Skeletal muscle satellite cell (primary cell): ENCODE measurements around the gene F11. TPM values are rescaled to one million over a fixed set of nuclear protein-coding genes. Genes with fewer than 3 reads are reported as not detected.
A peak's percentile ranks its signal among the peaks of the same experiment; 100 is the strongest.

Experiments used
- H3K27me3 ChIP-seq: 2 replicates; pipeline ENCODE4 v1.7.0; 2013; ENCODE audit warnings: low read length; ENCODE audit not compliant: control insufficient read depth, insufficient read depth
- H3K36me3 ChIP-seq: 2 replicates; pipeline ENCODE4 v1.7.0; 2013; ENCODE audit warnings: mild to moderate bottlenecking, control low read depth, low read length; ENCODE audit not compliant: insufficient read depth
- H3K4me1 ChIP-seq: 2 replicates; pipeline ENCODE4 v1.7.0; 2013; ENCODE audit warnings: low read length; ENCODE audit not compliant: control insufficient read depth, insufficient read depth
- H3K4me2 ChIP-seq: 2 replicates; pipeline ENCODE4 v1.7.0; 2013; ENCODE audit warnings: mild to moderate bottlenecking, low read length
- H3K4me3 ChIP-seq: 2 replicates; pipeline ENCODE4 v1.7.0; 2013; ENCODE audit warnings: low read length
- H3K9ac ChIP-seq: 2 replicates; pipeline ENCODE4 v1.7.0; 2013; ENCODE audit warnings: mild to moderate bottlenecking, low read depth, low read length, moderate library complexity
- H3K9me3 ChIP-seq: replicated peaks from 2 replicates; pipeline ENCODE4 v1.7.0; 2013; ENCODE audit warnings: mild to moderate bottlenecking, control low read depth, low read length
- total RNA-seq: library from RNA; depleted of rRNA; stranded (reverse); fragments of >200 nt; gene quantifications from 2 replicates; pipeline ENCODE4 v1.2.3, GENCODE V29; 2012; rRNA removed

The F11 gene
- not detected in 2 replicates for total RNA-seq

- H3K36me3 ChIP-seq, result no peaks in the 10 kb centered on the region
- H3K4me1 ChIP-seq, result no peaks in the 10 kb centered on the region
- H3K4me3 ChIP-seq, result no peak within 1 kb of the TSS
- no peaks in the 10 kb centered on the region for H3K9me3 ChIP-seq
- H3K4me2 ChIP-seq, result peak within 1 kb of the TSS; percentile 20
- H3K9ac ChIP-seq, result no peak within 1 kb of the TSS
- peaks cover 10% of the 10 kb centered on the region for H3K27me3 ChIP-seq
Measured at GRCh38 chr4:186265683-186266652, at the start of gene F11. Gene F11, plus strand, starts transcription at chr4:186266189. Its CDS starts 948 bp downstream, at chr4:186267137.

GRCh38 chr4:186216465-186217024, 49.4 kb upstream of the F11 start:
- Histone ChIP-seq H3K9ac (no peak overlapping the region), H3K4me3 (no peak overlapping the region), H3K36me3 (no peaks in the 10 kb centered on the region), H3K27me3 (no peaks in the 10 kb centered on the region), H3K4me1 (no peaks in the 10 kb centered on the region), H3K9me3 (no peaks in the 10 kb centered on the region), H3K4me2 (no peak overlapping the region)

- H3K4me1 ChIP-seq, result no peaks in the 10 kb centered on the region
- no peak overlapping the region for H3K4me2 ChIP-seq
- H3K27me3 ChIP-seq, result no peaks in the 10 kb centered on the region
- H3K9me3 ChIP-seq, result no peaks in the 10 kb centered on the region
- H3K9ac ChIP-seq, result no peak overlapping the region
- H3K4me3 ChIP-seq, result no peak overlapping the region
- no peaks in the 10 kb centered on the region for H3K36me3 ChIP-seq
Measured at GRCh38 chr4:186217733-186218293, 48.2 kb upstream of the F11 start.

- Histone ChIP-seq H3K4me3 (no peak overlapping the region), H3K4me1 (no peaks in the 10 kb centered on the region), H3K9me3 (no peaks in the 10 kb centered on the region), H3K9ac (no peak overlapping the region), H3K27me3 (no peaks in the 10 kb centered on the region), H3K36me3 (no peaks in the 10 kb centered on the region), H3K4me2 (no peak overlapping the region)
Measured at GRCh38 chr4:186221624-186222023, 44.4 kb upstream of the F11 start.

- Histone ChIP-seq H3K4me3 (no peak overlapping the region), H3K27me3 (no peaks in the 10 kb centered on the region), H3K4me2 (no peak overlapping the region), H3K36me3 (no peaks in the 10 kb centered on the region), H3K9ac (no peak overlapping the region), H3K9me3 (no peaks in the 10 kb centered on the region), H3K4me1 (no peaks in the 10 kb centered on the region)
Measured at GRCh38 chr4:186225848-186226247, 40.1 kb upstream of the F11 start.

- Histone ChIP-seq H3K4me1 (no peaks in the 10 kb centered on the region), H3K9ac (no peak overlapping the region), H3K4me3 (no peak overlapping the region), H3K9me3 (no peaks in the 10 kb centered on the region), H3K27me3 (no peaks in the 10 kb centered on the region), H3K4me2 (no peak overlapping the region), H3K36me3 (no peaks in the 10 kb centered on the region)
Measured at GRCh38 chr4:186226521-186227189, 39.3 kb upstream of the F11 start.

GRCh38 chr4:186227221-186227620, 38.8 kb upstream of the F11 start, which contains the start of gene KLKB1:
Gene KLKB1, plus strand, starts transcription at chr4:186227507. Its CDS starts 689 bp downstream, at chr4:186228196.
- Histone ChIP-seq H3K36me3 (no peaks in the 10 kb centered on the region), H3K4me1 (no peaks in the 10 kb centered on the region), H3K9me3 (no peaks in the 10 kb centered on the region), H3K9ac (no peak within 1 kb of the TSS), H3K4me3 (no peak within 1 kb of the TSS), H3K4me2 (no peak within 1 kb of the TSS), H3K27me3 (no peaks in the 10 kb centered on the region)

GRCh38 chr4:186227744-186228513, 38.1 kb upstream of the F11 start:
- Histone ChIP-seq H3K4me1 (no peaks in the 10 kb centered on the region), H3K36me3 (no peaks in the 10 kb centered on the region), H3K4me2 (no peak overlapping the region), H3K27me3 (no peaks in the 10 kb centered on the region), H3K4me3 (no peak overlapping the region), H3K9me3 (no peaks in the 10 kb centered on the region), H3K9ac (no peak overlapping the region)

- Histone ChIP-seq H3K4me3 (no peak overlapping the region), H3K9me3 (no peaks in the 10 kb centered on the region), H3K36me3 (no peaks in the 10 kb centered on the region), H3K4me1 (no peaks in the 10 kb centered on the region), H3K9ac (no peak overlapping the region), H3K27me3 (no peaks in the 10 kb centered on the region), H3K4me2 (no peak overlapping the region)
Measured at GRCh38 chr4:186228514-186228894, 37.5 kb upstream of the F11 start.

GRCh38 chr4:186234367-186234766, 31.6 kb upstream of the F11 start:
- no peak overlapping the region for H3K9ac ChIP-seq
- no peak overlapping the region for H3K4me3 ChIP-seq
- no peaks in the 10 kb centered on the region for H3K4me1 ChIP-seq
- H3K9me3 ChIP-seq, result no peaks in the 10 kb centered on the region
- no peak overlapping the region for H3K4me2 ChIP-seq
- H3K27me3 ChIP-seq, result no peaks in the 10 kb centered on the region
- H3K36me3 ChIP-seq, result no peaks in the 10 kb centered on the region

- H3K27me3 ChIP-seq, result no peaks in the 10 kb centered on the region
- no peaks in the 10 kb centered on the region for H3K36me3 ChIP-seq
- no peak overlapping the region for H3K4me2 ChIP-seq
- no peak overlapping the region for H3K9ac ChIP-seq
- no peaks in the 10 kb centered on the region for H3K4me1 ChIP-seq
- no peak overlapping the region for H3K4me3 ChIP-seq
- H3K9me3 ChIP-seq, result no peaks in the 10 kb centered on the region
Measured at GRCh38 chr4:186236126-186236525, 29.9 kb upstream of the F11 start.
